Adipocyte (in vitro differentiated cells): Measurements from ENCODE around the gene AGA.
A peak's percentile ranks its signal among the peaks of the same experiment; 100 is the strongest.

Experiments used
- DNase-seq: peaks from one replicate; pipeline ENCODE4 v3.0.0-alpha.2; 2015; ENCODE audit warnings: low read depth
- H3K27me3 ChIP-seq: replicated peaks from 2 replicates; pipeline ENCODE4 v1.7.0; 2013; ENCODE audit warnings: mild to moderate bottlenecking, low read length, moderate library complexity; ENCODE audit not compliant: control insufficient read depth, insufficient read depth
- H3K36me3 ChIP-seq: 2 replicates; pipeline ENCODE4 v1.7.0; 2013; ENCODE audit warnings: low read length, mild to moderate bottlenecking, moderate library complexity; ENCODE audit not compliant: control insufficient read depth, insufficient read depth, severe bottlenecking
- H3K4me1 ChIP-seq: 2 replicates; pipeline ENCODE4 v1.7.0; 2013; ENCODE audit warnings: mild to moderate bottlenecking, low read length, moderate library complexity; ENCODE audit not compliant: control insufficient read depth, insufficient read depth
- H3K4me3 ChIP-seq: 2 replicates; pipeline ENCODE4 v1.7.0; 2013; ENCODE audit warnings: mild to moderate bottlenecking, low read length, moderate library complexity
- H3K9ac ChIP-seq: 2 replicates; pipeline ENCODE4 v1.7.0; 2013; ENCODE audit warnings: mild to moderate bottlenecking, low read length, moderate library complexity
- H3K9me3 ChIP-seq: 2 replicates; pipeline ENCODE4 v1.7.0; 2013; ENCODE audit warnings: mild to moderate bottlenecking, low read length, moderate library complexity; ENCODE audit not compliant: control insufficient read depth

AGA gene

GRCh38 chr4:177441803-177442622 lies at the start of gene AGA:
Gene AGA, minus strand, starts transcription at chr4:177442437. Its CDS starts 62 bp downstream, at chr4:177442375.
- Histone ChIP-seq H3K4me1 (peaks cover 11% of the 10 kb centered on the region), H3K9me3 (no peaks in the 10 kb centered on the region), H3K4me3 (peak within 1 kb of the TSS; percentile 96), H3K36me3 (peaks cover 9% of the 10 kb centered on the region), H3K9ac (peak within 1 kb of the TSS; percentile 90), H3K27me3 (no peaks in the 10 kb centered on the region)
- peak; percentile 99 for DNase-seq

GRCh38 chr4:177492022-177492421 lies 49.8 kb upstream of the AGA start:
- H3K4me3 ChIP-seq, result no peak overlapping the region
- no peaks in the 10 kb centered on the region for H3K36me3 ChIP-seq
- H3K9me3 ChIP-seq, result no peaks in the 10 kb centered on the region
- no peaks in the 10 kb centered on the region for H3K4me1 ChIP-seq
- H3K9ac ChIP-seq, result no peak overlapping the region
- H3K27me3 ChIP-seq, result no peaks in the 10 kb centered on the region
- no peak for DNase-seq

GRCh38 chr4:177490769-177491168 lies 48.5 kb upstream of the AGA start:
- no peak overlapping the region for H3K4me3 ChIP-seq
- no peak overlapping the region for H3K9ac ChIP-seq
- H3K9me3 ChIP-seq, result no peaks in the 10 kb centered on the region
- no peaks in the 10 kb centered on the region for H3K36me3 ChIP-seq
- H3K27me3 ChIP-seq, result no peaks in the 10 kb centered on the region
- H3K4me1 ChIP-seq, result no peaks in the 10 kb centered on the region
- DNase-seq, result no peak

- Histone ChIP-seq H3K27me3 (no peaks in the 10 kb centered on the region), H3K36me3 (no peaks in the 10 kb centered on the region), H3K4me3 (no peak overlapping the region), H3K9ac (no peak overlapping the region), H3K9me3 (no peaks in the 10 kb centered on the region), H3K4me1 (peaks cover 4% of the 10 kb centered on the region)
- peak; percentile 30 for DNase-seq
Measured at GRCh38 chr4:177489471-177490246, 47.4 kb upstream of the AGA start.

- Histone ChIP-seq H3K9ac (no peak overlapping the region), H3K36me3 (no peaks in the 10 kb centered on the region), H3K4me3 (no peak overlapping the region), H3K9me3 (no peaks in the 10 kb centered on the region), H3K27me3 (no peaks in the 10 kb centered on the region), H3K4me1 (peaks cover 5% of the 10 kb centered on the region)
- DNase-seq, result no peak
Measured at GRCh38 chr4:177487977-177488376, 45.7 kb upstream of the AGA start.

- H3K9ac ChIP-seq, result no peak overlapping the region
- no peaks in the 10 kb centered on the region for H3K9me3 ChIP-seq
- peak; percentile 52 for DNase-seq
Measured at GRCh38 chr4:177485528-177485927, 43.3 kb upstream of the AGA start.

GRCh38 chr4:177484613-177485021 lies 42.4 kb upstream of the AGA start:
- Histone ChIP-seq H3K36me3 (no peaks in the 10 kb centered on the region), H3K27me3 (no peaks in the 10 kb centered on the region), H3K4me1 (peaks cover 5% of the 10 kb centered on the region), H3K9ac (no peak overlapping the region), H3K4me3 (no peak overlapping the region), H3K9me3 (no peaks in the 10 kb centered on the region)
- peak; percentile 76 for DNase-seq

More at GRCh38 chr4:177485528-177485927, 43.3 kb upstream of the AGA start:
- Histone ChIP-seq H3K36me3 (no peaks in the 10 kb centered on the region), H3K4me3 (no peak overlapping the region), H3K27me3 (no peaks in the 10 kb centered on the region), H3K4me1 (peaks cover 5% of the 10 kb centered on the region)

GRCh38 chr4:177483760-177484159 lies 41.5 kb upstream of the AGA start:
- Histone ChIP-seq H3K4me1 (peaks cover 5% of the 10 kb centered on the region), H3K9me3 (no peaks in the 10 kb centered on the region), H3K9ac (no peak overlapping the region), H3K27me3 (no peaks in the 10 kb centered on the region), H3K36me3 (no peaks in the 10 kb centered on the region), H3K4me3 (no peak overlapping the region)
- DNase-seq, result no peak

GRCh38 chr4:177483271-177483670 lies 41.0 kb upstream of the AGA start:
- H3K4me1 ChIP-seq, result peaks cover 5% of the 10 kb centered on the region
- DNase-seq, result peak; percentile 15
- no peak overlapping the region for H3K9ac ChIP-seq
- no peaks in the 10 kb centered on the region for H3K27me3 ChIP-seq
- H3K9me3 ChIP-seq, result no peaks in the 10 kb centered on the region
- H3K36me3 ChIP-seq, result no peaks in the 10 kb centered on the region
- H3K4me3 ChIP-seq, result no peak overlapping the region

GRCh38 chr4:177482367-177482766 lies 40.1 kb upstream of the AGA start:
- H3K9me3 ChIP-seq, result no peaks in the 10 kb centered on the region
- no peak for DNase-seq
- H3K27me3 ChIP-seq, result no peaks in the 10 kb centered on the region
- no peak overlapping the region for H3K4me3 ChIP-seq
- H3K36me3 ChIP-seq, result no peaks in the 10 kb centered on the region
- H3K4me1 ChIP-seq, result peaks cover 5% of the 10 kb centered on the region
- no peak overlapping the region for H3K9ac ChIP-seq

- Histone ChIP-seq H3K36me3 (no peaks in the 10 kb centered on the region), H3K9me3 (no peaks in the 10 kb centered on the region), H3K27me3 (no peaks in the 10 kb centered on the region), H3K4me1 (peaks cover 5% of the 10 kb centered on the region), H3K9ac (no peak overlapping the region), H3K4me3 (no peak overlapping the region)
- DNase-seq, result peak; percentile 7
Measured at GRCh38 chr4:177480795-177481194, 38.6 kb upstream of the AGA start.
